ENCODE results near the gene POLR3F. TPM values are rescaled to one million over a fixed set of nuclear protein-coding genes. Genes with fewer than 3 reads are reported as not detected.

The POLR3F gene
- total and polyA plus RNA-seq, 9 of the 15 experiments (the other 6 are each of a cell fraction or from before 2014, with no cell fraction given) = 7.0 to 15.0 (median 9.6) TPM

DNA sequence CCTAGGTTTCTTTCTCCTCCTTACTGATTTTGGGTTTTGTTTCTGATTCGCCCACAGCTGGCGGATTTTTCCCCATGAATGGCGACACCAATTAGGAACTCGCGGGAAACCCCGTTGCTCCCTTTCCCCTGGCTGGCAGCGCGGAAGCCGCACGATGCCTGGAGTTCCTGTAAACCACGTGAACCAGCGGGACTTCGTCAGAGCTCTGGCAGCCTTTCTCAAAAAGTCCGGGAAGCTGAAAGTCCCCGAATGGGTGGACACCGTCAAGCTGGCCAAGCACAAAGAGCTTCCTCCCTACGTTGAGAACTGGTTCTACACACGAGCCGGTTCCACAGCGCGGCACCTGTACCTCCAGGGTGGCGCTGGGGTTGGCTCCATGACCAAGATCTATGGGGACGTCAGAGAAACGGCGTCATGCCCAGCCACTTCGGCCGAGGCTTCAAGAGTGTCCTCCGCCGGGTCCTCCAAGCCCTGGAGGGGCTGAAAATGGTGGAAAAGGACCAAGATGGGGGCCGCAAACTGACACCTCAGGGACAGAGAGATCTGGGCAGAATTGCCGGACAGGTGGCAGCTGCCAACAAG is 37.4 kb downstream of the POLR3F start:
- H3K4me3 ChIP-seq = no peak overlapping the region
- H3K79me2 ChIP-seq (ENCODE audit: control insufficient read depth, insufficient read depth, low read length) = peaks cover 17% of the 10 kb centered on the region
- H3K27me3 ChIP-seq (ENCODE audit: control insufficient read depth in 2 of 2, insufficient read depth in 2 of 2, low read length in 2 of 2) = no peaks in the 10 kb centered on the region
- POLR2A ChIA-PET = no interaction called here
- CTCF ChIA-PET (ENCODE audit: low intra/inter-chr PET ratio) = no interaction called here
- no peak for ATAC-seq
- no peak overlapping the region for H2AFZ ChIP-seq (ENCODE audit: low read depth, low read length)
- H3K9ac ChIP-seq (ENCODE audit: insufficient read depth in 1 of 2, low read depth in 2 of 2, low read length in 2 of 2) = no peak overlapping the region
- DNase-seq (ENCODE audit: extremely low read depth in 1 of 4, low spot score in 3 of 4) = no peak
- H3K9me1 ChIP-seq (ENCODE audit: control insufficient read depth, insufficient read depth, low read length) = no peaks in the 10 kb centered on the region
- BruUV-seq (replicated peaks) = no TSS peak
- intact Hi-C loops (cut with micrococcal nuclease) (no loop called here), in situ Hi-C loops (cut with MboI) (no loop called here)
- no peaks in the 10 kb centered on the region for H3K9me3 ChIP-seq (replicated peaks; ENCODE audit: control insufficient read depth, insufficient read depth, low read depth, low read length)
- WGBS (ENCODE audit: insufficient coverage, low coverage, missing lambda C conversion rate) = 83% methylated on average over 26 of the region's 31 CpGs
- H4K20me1 ChIP-seq (replicated peaks; ENCODE audit: control insufficient read depth, insufficient read depth, low read length) = no peaks in the 10 kb centered on the region
- no peaks in the 10 kb centered on the region; the same call in 2 of the 3 replicates for H3K36me3 ChIP-seq (ENCODE audit: control insufficient read depth, insufficient read depth, low read length)
- H3K4me1 ChIP-seq (replicated peaks in 1 of 2; ENCODE audit: control insufficient read depth in 2 of 2, insufficient read depth in 2 of 2, low read length in 2 of 2) = peaks cover 0 to 6% of the 10 kb centered on the region in 2 experiments; a peak in 2 of 5 replicates
- H3K4me2 ChIP-seq (ENCODE audit: insufficient read depth, low read length) = no peak overlapping the region
- FAIRE-seq = no peak
- H3K27ac ChIP-seq (ENCODE audit: extremely low read depth, low read depth, low read length) = no peak overlapping the region
- TF ChIP-seq, protein P1, sequence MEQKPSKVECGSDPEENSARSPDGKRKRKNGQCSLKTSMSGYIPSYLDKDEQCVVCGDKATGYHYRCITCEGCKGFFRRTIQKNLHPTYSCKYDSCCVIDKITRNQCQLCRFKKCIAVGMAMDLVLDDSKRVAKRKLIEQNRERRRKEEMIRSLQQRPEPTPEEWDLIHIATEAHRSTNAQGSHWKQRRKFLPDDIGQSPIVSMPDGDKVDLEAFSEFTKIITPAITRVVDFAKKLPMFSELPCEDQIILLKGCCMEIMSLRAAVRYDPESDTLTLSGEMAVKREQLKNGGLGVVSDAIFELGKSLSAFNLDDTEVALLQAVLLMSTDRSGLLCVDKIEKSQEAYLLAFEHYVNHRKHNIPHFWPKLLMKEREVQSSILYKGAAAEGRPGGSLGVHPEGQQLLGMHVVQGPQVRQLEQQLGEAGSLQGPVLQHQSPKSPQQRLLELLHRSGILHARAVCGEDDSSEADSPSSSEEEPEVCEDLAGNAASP (IDR thresholded peaks at IDR 0.05) = no peak
- TF ChIP-seq ZNF212 (CRISPR knock-in tag; IDR thresholded peaks at IDR 0.05) (no peak), TRIM24 (IDR thresholded peaks at IDR 0.05) (no peak), TBL1XR1 (IDR thresholded peaks at IDR 0.05; ENCODE audit: low read length in 2 of 2) (no peak), GTF2F1 (IDR thresholded peaks at IDR 0.05; ENCODE audit: low read depth, low read length) (no peak), SMC3 (conservative IDR thresholded peaks at IDR 0.05; ENCODE audit: insufficient read depth, low read depth, low read length) (no peak), ZNF431 (CRISPR knock-in tag; IDR thresholded peaks at IDR 0.05) (no peak), YBX1 (IDR thresholded peaks at IDR 0.05) (no peak), DMBX1 (CRISPR knock-in tag; IDR thresholded peaks at IDR 0.05; ENCODE audit: borderline replicate concordance) (no peak), TCF7L2 (IDR thresholded peaks at IDR 0.05; ENCODE audit: low read depth, low read length) (no peak), ZNF23 (CRISPR knock-in tag; IDR thresholded peaks at IDR 0.05) (no peak), NONO (IDR thresholded peaks at IDR 0.05; ENCODE audit: low read depth in 2 of 2, low read length in 1 of 2) (no peak), GATAD2B (IDR thresholded peaks at IDR 0.05; ENCODE audit: borderline replicate concordance) (no peak), ATF7 (IDR thresholded peaks at IDR 0.05) (no peak)
- TF ChIP-seq, protein P2, sequence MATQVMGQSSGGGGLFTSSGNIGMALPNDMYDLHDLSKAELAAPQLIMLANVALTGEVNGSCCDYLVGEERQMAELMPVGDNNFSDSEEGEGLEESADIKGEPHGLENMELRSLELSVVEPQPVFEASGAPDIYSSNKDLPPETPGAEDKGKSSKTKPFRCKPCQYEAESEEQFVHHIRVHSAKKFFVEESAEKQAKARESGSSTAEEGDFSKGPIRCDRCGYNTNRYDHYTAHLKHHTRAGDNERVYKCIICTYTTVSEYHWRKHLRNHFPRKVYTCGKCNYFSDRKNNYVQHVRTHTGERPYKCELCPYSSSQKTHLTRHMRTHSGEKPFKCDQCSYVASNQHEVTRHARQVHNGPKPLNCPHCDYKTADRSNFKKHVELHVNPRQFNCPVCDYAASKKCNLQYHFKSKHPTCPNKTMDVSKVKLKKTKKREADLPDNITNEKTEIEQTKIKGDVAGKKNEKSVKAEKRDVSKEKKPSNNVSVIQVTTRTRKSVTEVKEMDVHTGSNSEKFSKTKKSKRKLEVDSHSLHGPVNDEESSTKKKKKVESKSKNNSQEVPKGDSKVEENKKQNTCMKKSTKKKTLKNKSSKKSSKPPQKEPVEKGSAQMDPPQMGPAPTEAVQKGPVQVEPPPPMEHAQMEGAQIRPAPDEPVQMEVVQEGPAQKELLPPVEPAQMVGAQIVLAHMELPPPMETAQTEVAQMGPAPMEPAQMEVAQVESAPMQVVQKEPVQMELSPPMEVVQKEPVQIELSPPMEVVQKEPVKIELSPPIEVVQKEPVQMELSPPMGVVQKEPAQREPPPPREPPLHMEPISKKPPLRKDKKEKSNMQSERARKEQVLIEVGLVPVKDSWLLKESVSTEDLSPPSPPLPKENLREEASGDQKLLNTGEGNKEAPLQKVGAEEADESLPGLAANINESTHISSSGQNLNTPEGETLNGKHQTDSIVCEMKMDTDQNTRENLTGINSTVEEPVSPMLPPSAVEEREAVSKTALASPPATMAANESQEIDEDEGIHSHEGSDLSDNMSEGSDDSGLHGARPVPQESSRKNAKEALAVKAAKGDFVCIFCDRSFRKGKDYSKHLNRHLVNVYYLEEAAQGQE (IDR thresholded peaks at IDR 0.05; ENCODE audit: borderline replicate concordance) = no peak
- TF ChIP-seq, protein P2 (CRISPR knock-in tag; IDR thresholded peaks at IDR 0.05; ENCODE audit: low read depth) = no peak
